ENCODE results near the gene PRICKLE2. TPM values are rescaled to one million over a fixed set of nuclear protein-coding genes. Genes with fewer than 3 reads are reported as not detected.

PRICKLE2 gene
- total RNA-seq, 1 experiment from 2014 or later = 9.6 TPM

- CTCF ChIA-PET = interaction anchor here (0.7 to 2.1 kb wide), 2 partner anchors 51 to 402 kb away, joined by 3 to 8 read pairs; no protein-coding TSS in a partner anchor
Observed at GRCh38 chr3:64081235-64081630, 144.0 kb downstream of the PRICKLE2 start.

GRCh38 chr3:64080616-64081234, 144.5 kb downstream of the PRICKLE2 start:
- Mint-ChIP-seq H3K4me1 (ENCODE audit: insufficient read depth, unreplicated experiment) (no peaks in the 10 kb centered on the region), H3K27me3 (ENCODE audit: insufficient read depth, unreplicated experiment) (no peaks in the 10 kb centered on the region), H3K9me3 (ENCODE audit: unreplicated experiment) (peaks cover 16% of the 10 kb centered on the region), H3K27ac (ENCODE audit: low read depth, unreplicated experiment) (no peak overlapping the region), H3K36me3 (ENCODE audit: insufficient read depth, unreplicated experiment) (no peaks in the 10 kb centered on the region), H3K4me3 (ENCODE audit: unreplicated experiment) (no peak overlapping the region)
- POLR2A ChIA-PET = no interaction called here
- no TSS peak for BruUV-seq (replicated peaks)
- intact Hi-C loops (cut with micrococcal nuclease) = no loop called here
- DNase-seq (ENCODE audit: unreplicated experiment) = no peak
- no peak for TF ChIP-seq CTCF (IDR thresholded peaks at IDR 0.05; ENCODE audit: unreplicated experiment)
- CTCF ChIA-PET = interaction anchor here (0.6 to 2.1 kb wide), 4 partner anchors 50 to 459 kb away, joined by 3 to 8 read pairs (median 4); no protein-coding TSS in a partner anchor

More at GRCh38 chr3:64081235-64081630, 144.0 kb downstream of the PRICKLE2 start:
- H3K27me3 Mint-ChIP-seq (ENCODE audit: insufficient read depth, unreplicated experiment) = no peaks in the 10 kb centered on the region
- intact Hi-C loops (cut with micrococcal nuclease) = no loop called here
- no TSS peak for BruUV-seq (replicated peaks)
- no peak for DNase-seq (ENCODE audit: unreplicated experiment)
- peaks cover 16% of the 10 kb centered on the region for H3K9me3 Mint-ChIP-seq (ENCODE audit: unreplicated experiment)
- no peaks in the 10 kb centered on the region for H3K36me3 Mint-ChIP-seq (ENCODE audit: insufficient read depth, unreplicated experiment)
- no peaks in the 10 kb centered on the region for H3K4me1 Mint-ChIP-seq (ENCODE audit: insufficient read depth, unreplicated experiment)
- no peak overlapping the region for H3K27ac Mint-ChIP-seq (ENCODE audit: low read depth, unreplicated experiment)
- no peak overlapping the region for H3K4me3 Mint-ChIP-seq (ENCODE audit: unreplicated experiment)
- POLR2A ChIA-PET = no interaction called here
- no peak for TF ChIP-seq CTCF (IDR thresholded peaks at IDR 0.05; ENCODE audit: unreplicated experiment)

- POLR2A ChIA-PET = no interaction called here
Observed at GRCh38 chr3:64079369-64080150, 145.7 kb downstream of the PRICKLE2 start.

More at GRCh38 chr3:64079369-64080150, 145.7 kb downstream of the PRICKLE2 start:
- Mint-ChIP-seq H3K27ac (ENCODE audit: low read depth, unreplicated experiment) (no peak overlapping the region), H3K9me3 (ENCODE audit: unreplicated experiment) (peaks cover 8% of the 10 kb centered on the region), H3K4me1 (ENCODE audit: insufficient read depth, unreplicated experiment) (no peaks in the 10 kb centered on the region), H3K27me3 (ENCODE audit: insufficient read depth, unreplicated experiment) (no peaks in the 10 kb centered on the region), H3K4me3 (ENCODE audit: unreplicated experiment) (no peak overlapping the region), H3K36me3 (ENCODE audit: insufficient read depth, unreplicated experiment) (no peaks in the 10 kb centered on the region)
- intact Hi-C loops (cut with micrococcal nuclease) = no loop called here
- no TSS peak for BruUV-seq (replicated peaks)
- CTCF ChIA-PET = interaction anchor here (0.5 to 2.1 kb wide), 3 partner anchors 9 to 340 kb away, joined by 3 to 8 read pairs (median 3); no protein-coding TSS in a partner anchor
- DNase-seq (ENCODE audit: unreplicated experiment) = no peak
- no peak for TF ChIP-seq CTCF (IDR thresholded peaks at IDR 0.05; ENCODE audit: unreplicated experiment)

All from MCF 10A (cell line).